MM.1S (cell line): Measurements from ENCODE around the gene AGTR1.

ENCODE experiments used
- EZH2phosphoT487 ChIP-seq: fragments of 300-600 bp; sonication (generic); IDR thresholded peaks from 2 replicates; pipeline ENCODE4 v1.6.1; 2018; ENCODE audit warnings: antibody characterized with exemption, low read length
- TF ChIP-seq, protein P1 (sequence below): fragments of 300-600 bp; sonication (generic); IDR thresholded peaks from 2 replicates; pipeline ENCODE4 v1.5.1; 2016; ENCODE audit warnings: antibody characterized with exemption, low read length, mixed read lengths

DNA sequence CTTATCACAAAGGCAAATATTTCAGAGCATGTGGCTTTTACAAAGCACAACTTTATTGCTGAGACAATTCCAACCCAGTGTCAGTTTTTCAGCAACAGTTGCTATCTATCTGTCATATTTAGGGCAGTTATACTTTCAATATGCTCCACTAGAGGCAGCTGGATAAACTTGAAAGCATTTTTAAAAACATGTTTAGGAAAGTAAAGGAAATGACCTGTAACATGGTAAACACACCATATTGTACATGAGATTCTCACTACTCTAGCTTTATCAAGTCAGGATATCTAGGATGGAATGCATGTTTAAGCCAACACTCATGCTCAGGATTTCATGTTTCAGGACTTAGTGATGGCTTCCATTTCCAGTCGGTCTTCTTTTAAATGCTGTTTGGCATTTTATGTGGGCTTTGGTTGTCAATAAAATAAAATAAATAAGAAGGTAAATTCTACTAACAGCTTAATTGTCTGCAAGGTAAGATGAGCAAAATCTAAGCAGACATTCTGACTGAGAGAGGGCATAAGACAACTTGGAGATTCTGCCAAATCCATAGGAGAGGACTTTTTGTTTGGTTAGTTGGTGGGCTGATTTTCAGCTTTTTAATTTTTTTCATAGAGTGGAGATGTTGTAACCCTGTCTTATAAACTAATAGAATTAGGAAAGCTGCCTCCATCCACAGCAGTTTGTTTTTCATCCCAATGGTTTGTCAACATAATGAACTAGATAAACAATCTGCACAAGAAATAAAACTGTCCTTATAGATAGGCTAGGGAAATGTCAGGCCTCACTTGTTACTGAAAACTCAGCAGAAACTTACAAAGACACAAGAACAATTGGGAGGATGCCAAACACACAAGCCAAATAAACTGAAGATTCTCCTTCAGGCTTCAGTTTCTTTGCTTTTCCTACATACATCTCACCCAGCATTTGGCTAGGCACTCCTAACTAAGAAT, 66.6 kb downstream of the AGTR1 start:
- TF ChIP-seq EZH2phosphoT487: no peak
- TF ChIP-seq, protein P1, sequence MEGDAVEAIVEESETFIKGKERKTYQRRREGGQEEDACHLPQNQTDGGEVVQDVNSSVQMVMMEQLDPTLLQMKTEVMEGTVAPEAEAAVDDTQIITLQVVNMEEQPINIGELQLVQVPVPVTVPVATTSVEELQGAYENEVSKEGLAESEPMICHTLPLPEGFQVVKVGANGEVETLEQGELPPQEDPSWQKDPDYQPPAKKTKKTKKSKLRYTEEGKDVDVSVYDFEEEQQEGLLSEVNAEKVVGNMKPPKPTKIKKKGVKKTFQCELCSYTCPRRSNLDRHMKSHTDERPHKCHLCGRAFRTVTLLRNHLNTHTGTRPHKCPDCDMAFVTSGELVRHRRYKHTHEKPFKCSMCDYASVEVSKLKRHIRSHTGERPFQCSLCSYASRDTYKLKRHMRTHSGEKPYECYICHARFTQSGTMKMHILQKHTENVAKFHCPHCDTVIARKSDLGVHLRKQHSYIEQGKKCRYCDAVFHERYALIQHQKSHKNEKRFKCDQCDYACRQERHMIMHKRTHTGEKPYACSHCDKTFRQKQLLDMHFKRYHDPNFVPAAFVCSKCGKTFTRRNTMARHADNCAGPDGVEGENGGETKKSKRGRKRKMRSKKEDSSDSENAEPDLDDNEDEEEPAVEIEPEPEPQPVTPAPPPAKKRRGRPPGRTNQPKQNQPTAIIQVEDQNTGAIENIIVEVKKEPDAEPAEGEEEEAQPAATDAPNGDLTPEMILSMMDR: no peak
